ENCODE measurements around the gene TBC1D30.

The TBC1D30 gene

GRCh38 chr12:64912516-64913255, 88.2 kb downstream of the TBC1D30 start:
- DNase-seq: no peak

GRCh38 chr12:64915242-64915641, 90.8 kb downstream of the TBC1D30 start:
- no peak for DNase-seq

GRCh38 chr12:64916411-64917261, 92.2 kb downstream of the TBC1D30 start:
- no peak for DNase-seq

GRCh38 chr12:64918344-64918743, 93.9 kb downstream of the TBC1D30 start:
- DNase-seq: no peak

GRCh38 chr12:64918801-64919200, 94.4 kb downstream of the TBC1D30 start:
- DNase-seq: no peak

- DNase-seq: no peak
Observed at GRCh38 chr12:64922853-64923252, 98.4 kb downstream of the TBC1D30 start.

- DNase-seq: no peak
Observed at GRCh38 chr12:64923536-64923935, 99.1 kb downstream of the TBC1D30 start.

All from hippocampal formation (tissue), 2 donors.